HepG2 (cell line): ENCODE results near the gene CA14. TPM values are rescaled to one million over a fixed set of nuclear protein-coding genes. Genes with fewer than 3 reads are reported as not detected.
A peak's percentile ranks its signal among the peaks of the same experiment; 100 is the strongest.

Experiments used
- DNMT1 ChIP-seq: sonication (generic); formaldehyde crosslinking; IDR thresholded peaks from 2 replicates; pipeline ENCODE4 v1.5.1; 2020; ENCODE audit warnings: mild to moderate bottlenecking, missing genetic modification reagents
- ESRRA ChIP-seq: sonication (generic); formaldehyde crosslinking; IDR thresholded peaks from 2 replicates; pipeline ENCODE4 v1.5.1; 2020; ENCODE audit warnings: mild to moderate bottlenecking, low read depth, missing genetic modification reagents
- HINFP ChIP-seq: sonication (generic); formaldehyde crosslinking; IDR thresholded peaks from 2 replicates; pipeline ENCODE4 v1.4.0; 2020; ENCODE audit warnings: low read depth, mild to moderate bottlenecking, missing genetic modification reagents
- HNF4G ChIP-seq, 2 experiments: sonication (generic) in 1 of 2; formaldehyde crosslinking in 1 of 2; IDR thresholded peaks; 2 replicates each; pipeline versions ENCODE4 v1.4.0 to v1.6.1; 2011 to 2020; ENCODE audit warnings: borderline replicate concordance in 2 of 2, low read depth in 2 of 2, mild to moderate bottlenecking in 2 of 2, low read length in 1 of 2, missing genetic modification reagents in 1 of 2, moderate library complexity in 1 of 2
- KDM4B ChIP-seq: sonication (generic); formaldehyde crosslinking; IDR thresholded peaks from 2 replicates; pipeline ENCODE4 v1.4.0; 2020; ENCODE audit warnings: missing genetic modification reagents
- NCOA5 ChIP-seq: sonication (generic); formaldehyde crosslinking; IDR thresholded peaks from 2 replicates; pipeline ENCODE4 v1.4.0; 2020; ENCODE audit warnings: missing genetic modification reagents
- PLRG1 ChIP-seq: fragments of 450-650 bp; conservative IDR thresholded peaks from 2 replicates; pipeline ENCODE4 v1.6.1; 2016
- POGZ ChIP-seq: sonication (generic); formaldehyde crosslinking; IDR thresholded peaks from 2 replicates; pipeline ENCODE4 v1.4.0; 2020; ENCODE audit warnings: mild to moderate bottlenecking, missing genetic modification reagents
- RAD21 ChIP-seq: fragments of 450-650 bp; formaldehyde crosslinking; IDR thresholded peaks from 2 replicates; pipeline ENCODE4 v1.5.0; 2020; ENCODE audit warnings: mild to moderate bottlenecking
- REL ChIP-seq: sonication (generic); formaldehyde crosslinking; conservative IDR thresholded peaks from 2 replicates; pipeline ENCODE4 v1.8.0; 2022; ENCODE audit warnings: mild to moderate bottlenecking, missing genetic modification reagents, moderate library complexity
- SPEN ChIP-seq: sonication (generic); formaldehyde crosslinking; IDR thresholded peaks from 2 replicates; pipeline ENCODE4 v1.5.1; 2020; ENCODE audit warnings: low read depth, mild to moderate bottlenecking, missing genetic modification reagents
- TCF7 ChIP-seq: sonication (generic); IDR thresholded peaks from 2 replicates; pipeline ENCODE4 v1.6.1; 2016; ENCODE audit warnings: antibody characterized with exemption, low read depth
- U2AF1 ChIP-seq: fragments of 200-400 bp; formaldehyde crosslinking; optimal IDR thresholded peaks from 2 replicates; pipeline ENCODE3; 2017; ENCODE audit warnings: mild to moderate bottlenecking, low read depth, low read length
- ZFX ChIP-seq: sonication (generic); formaldehyde crosslinking; IDR thresholded peaks from 2 replicates; pipeline ENCODE4 v1.4.0; 2020; ENCODE audit warnings: mild to moderate bottlenecking, low read depth, missing genetic modification reagents, moderate library complexity
- ZKSCAN8 ChIP-seq: IDR thresholded peaks from 2 replicates; pipeline ENCODE4 v1.6.1; 2016; ENCODE audit warnings: borderline replicate concordance, missing genetic modification reagents, missing compliant biosample characterization
- ZNF333 ChIP-seq: sonication (generic); formaldehyde crosslinking; IDR thresholded peaks from 2 replicates; pipeline ENCODE4 v1.4.0; 2020; ENCODE audit warnings: mild to moderate bottlenecking, missing genetic modification reagents, borderline replicate concordance
- ZNF503 ChIP-seq: sonication (generic); formaldehyde crosslinking; IDR thresholded peaks from 2 replicates; pipeline ENCODE4 v1.4.0; 2020; ENCODE audit warnings: missing genetic modification reagents
- ZNF549 ChIP-seq: sonication (generic); formaldehyde crosslinking; IDR thresholded peaks from 2 replicates; pipeline ENCODE4 v1.5.0; 2020; ENCODE audit warnings: missing genetic modification reagents
- ZNF709 ChIP-seq: sonication (generic); formaldehyde crosslinking; IDR thresholded peaks from 2 replicates; pipeline ENCODE4 v1.5.0; 2020; ENCODE audit warnings: mild to moderate bottlenecking, missing genetic modification reagents
- ZNF713 ChIP-seq: sonication (generic); formaldehyde crosslinking; IDR thresholded peaks from 2 replicates; pipeline ENCODE4 v1.4.0; 2020; ENCODE audit warnings: mild to moderate bottlenecking, missing genetic modification reagents
- polyA plus RNA-seq, 8 experiments: library from polyadenylated mRNA; depleted of rRNA in 3 of 8; stranded (reverse) in 7 of 8; unstranded in 1 of 8; fragments of >200 nt; fragmentation: Illumina TruSeq in 4 of 8; extraction: Trizol in 4 of 8; gene quantifications; 2 replicates each; pipeline versions ENCODE4 v1.2.1 to v1.2.3, GENCODE V29; 2011 to 2016; ENCODE audit warnings: low read depth in 4 of 8, missing spikeins in 1 of 8, mixed read lengths in 1 of 8; ENCODE audit not compliant: insufficient read depth in 1 of 8
- total RNA-seq, 5 experiments: library from RNA; depleted of rRNA; stranded (reverse); fragments of >200 nt; fragmentation: Illumina TruSeq; extraction: Trizol; gene quantifications; 2 replicates each; pipeline ENCODE4 v1.2.3, GENCODE V29; 2016; ENCODE audit warnings: low read depth in 1 of 5
- TF ChIP-seq, protein P1 (sequence below): sonication (generic); formaldehyde crosslinking; conservative IDR thresholded peaks from 2 replicates; pipeline ENCODE4 v1.8.1; 2023; ENCODE audit warnings: missing genetic modification reagents
- TF ChIP-seq, protein P2 (sequence below): sonication (generic); formaldehyde crosslinking; conservative IDR thresholded peaks from 2 replicates; pipeline ENCODE4 v1.4.0; 2020; ENCODE audit warnings: missing genetic modification reagents

The CA14 gene
- total and polyA plus RNA-seq, 2 of the 13 experiments (the other 11 are each of a cell fraction or from before 2014, with no cell fraction given), result 2.4 to 8.5 TPM

GRCh38 chr1:150293433-150294253, 36.1 kb downstream of the CA14 start, which contains the start of gene MRPS21 (continued):
- TF ChIP-seq HINFP (CRISPR knock-in tag), result peak; percentile 42; the same call in 1 of the 2 replicates
- peak; percentile 91 for TF ChIP-seq U2AF1
- peak; percentile 49 for TF ChIP-seq ZNF709
- no peak for TF ChIP-seq TCF7
- no peak for TF ChIP-seq ZNF333 (CRISPR knock-in tag)
- no peak for TF ChIP-seq REL
- no peak for TF ChIP-seq ZNF503 (CRISPR knock-in tag)
- peak; percentile 79 for TF ChIP-seq ESRRA (CRISPR knock-in tag)
- TF ChIP-seq ZNF713 (CRISPR knock-in tag), result no peak
- TF ChIP-seq KDM4B (CRISPR knock-in tag), result no peak
- TF ChIP-seq ZKSCAN8, result no peak
- peak; percentile 91 for TF ChIP-seq ZFX
- TF ChIP-seq SPEN (CRISPR knock-in tag), result peak; percentile 88
- peak; percentile 79 for TF ChIP-seq POGZ (CRISPR knock-in tag)
- TF ChIP-seq DNMT1 (CRISPR knock-in tag), result no peak; the same call in 1 of the 2 replicates
- TF ChIP-seq ZNF549 (CRISPR knock-in tag), result no peak
- TF ChIP-seq RAD21 (CRISPR knock-in tag), result no peak
- TF ChIP-seq HNF4G (IDR thresholded peaks at IDR 0.05; ENCODE audit: borderline replicate concordance, low read depth, low read length), result peak; percentile 32; the same call in 1 of the 2 replicates
- TF ChIP-seq HNF4G (CRISPR knock-in tag; IDR thresholded peaks at IDR 0.05; ENCODE audit: borderline replicate concordance, low read depth), result 0 out of 2 replicates have a peak, but pooled peaks have one; percentile 28
- no peak for TF ChIP-seq PLRG1
- TF ChIP-seq, protein P1, sequence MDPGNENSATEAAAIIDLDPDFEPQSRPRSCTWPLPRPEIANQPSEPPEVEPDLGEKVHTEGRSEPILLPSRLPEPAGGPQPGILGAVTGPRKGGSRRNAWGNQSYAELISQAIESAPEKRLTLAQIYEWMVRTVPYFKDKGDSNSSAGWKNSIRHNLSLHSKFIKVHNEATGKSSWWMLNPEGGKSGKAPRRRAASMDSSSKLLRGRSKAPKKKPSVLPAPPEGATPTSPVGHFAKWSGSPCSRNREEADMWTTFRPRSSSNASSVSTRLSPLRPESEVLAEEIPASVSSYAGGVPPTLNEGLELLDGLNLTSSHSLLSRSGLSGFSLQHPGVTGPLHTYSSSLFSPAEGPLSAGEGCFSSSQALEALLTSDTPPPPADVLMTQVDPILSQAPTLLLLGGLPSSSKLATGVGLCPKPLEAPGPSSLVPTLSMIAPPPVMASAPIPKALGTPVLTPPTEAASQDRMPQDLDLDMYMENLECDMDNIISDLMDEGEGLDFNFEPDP (CRISPR knock-in tag), result 0 out of 2 replicates have a peak, but pooled peaks have one; percentile 87
- TF ChIP-seq, protein P2, sequence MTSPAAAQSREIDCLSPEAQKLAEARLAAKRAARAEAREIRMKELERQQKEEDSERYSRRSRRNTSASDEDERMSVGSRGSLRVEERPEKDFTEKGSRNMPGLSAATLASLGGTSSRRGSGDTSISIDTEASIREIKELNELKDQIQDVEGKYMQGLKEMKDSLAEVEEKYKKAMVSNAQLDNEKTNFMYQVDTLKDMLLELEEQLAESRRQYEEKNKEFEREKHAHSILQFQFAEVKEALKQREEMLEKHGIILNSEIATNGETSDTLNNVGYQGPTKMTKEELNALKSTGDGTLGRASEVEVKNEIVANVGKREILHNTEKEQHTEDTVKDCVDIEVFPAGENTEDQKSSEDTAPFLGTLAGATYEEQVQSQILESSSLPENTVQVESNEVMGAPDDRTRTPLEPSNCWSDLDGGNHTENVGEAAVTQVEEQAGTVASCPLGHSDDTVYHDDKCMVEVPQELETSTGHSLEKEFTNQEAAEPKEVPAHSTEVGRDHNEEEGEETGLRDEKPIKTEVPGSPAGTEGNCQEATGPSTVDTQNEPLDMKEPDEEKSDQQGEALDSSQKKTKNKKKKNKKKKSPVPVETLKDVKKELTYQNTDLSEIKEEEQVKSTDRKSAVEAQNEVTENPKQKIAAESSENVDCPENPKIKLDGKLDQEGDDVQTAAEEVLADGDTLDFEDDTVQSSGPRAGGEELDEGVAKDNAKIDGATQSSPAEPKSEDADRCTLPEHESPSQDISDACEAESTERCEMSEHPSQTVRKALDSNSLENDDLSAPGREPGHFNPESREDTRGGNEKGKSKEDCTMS (CRISPR knock-in tag), result no peak
- no peak for TF ChIP-seq NCOA5
